ENCODE measurements around the gene PLA2G4D. TPM values are rescaled to one million over a fixed set of nuclear protein-coding genes. Genes with fewer than 3 reads are reported as not detected.

PLA2G4D gene
- polyA plus RNA-seq, 1 donor from 2014 or later, result not detected

GRCh38 chr15:42069496-42070278 is 24.7 kb downstream of the PLA2G4D start:
- TF ChIP-seq EZH2 (IDR thresholded peaks at IDR 0.05; ENCODE audit: borderline replicate concordance, insufficient read depth, low read length, poor library complexity, severe bottlenecking) (no peak), POLR2AphosphoS5 (IDR thresholded peaks at IDR 0.05) (no peak), CTCF (IDR thresholded peaks at IDR 0.05; ENCODE audit: poor library complexity, severe bottlenecking) (no peak), MXI1 (conservative IDR thresholded peaks at IDR 0.05; ENCODE audit: poor library complexity, severe bottlenecking) (no peak), RAD21 (conservative IDR thresholded peaks at IDR 0.05) (no peak), EP300 (conservative IDR thresholded peaks at IDR 0.05; ENCODE audit: poor library complexity, severe bottlenecking) (no peak), REST (IDR thresholded peaks at IDR 0.05; ENCODE audit: borderline replicate concordance) (no peak), TAF1 (IDR thresholded peaks at IDR 0.05; ENCODE audit: low read depth) (no peak)
- Histone ChIP-seq H3F3A (ENCODE audit: insufficient read depth, low read length, poor library complexity, severe bottlenecking) (no peaks in the 10 kb centered on the region), H4K20me1 (ENCODE audit: insufficient read depth) (no peaks in the 10 kb centered on the region), H2AFZ (ENCODE audit: low read depth, low read length) (no peak overlapping the region), H3K27ac (ENCODE audit: low read length) (no peak overlapping the region), H3K27me3 (ENCODE audit: insufficient read depth, low read depth, low read length) (no peaks in the 10 kb centered on the region), H3K9me3 (ENCODE audit: low read length) (no peaks in the 10 kb centered on the region), H3K9ac (ENCODE audit: low read length) (no peak overlapping the region), H3K79me2 (replicated peaks; ENCODE audit: insufficient read depth, low read length) (no peaks in the 10 kb centered on the region), H3K4me2 (ENCODE audit: low read length) (no peak overlapping the region), H3K36me3 (ENCODE audit: insufficient read depth, low read length) (no peaks in the 10 kb centered on the region), H3K9me2 (ENCODE audit: insufficient read depth, low read length) (no peaks in the 10 kb centered on the region), H3K4me3 (ENCODE audit: low read length) (no peak overlapping the region)

- Histone ChIP-seq H3F3A (ENCODE audit: insufficient read depth, low read length, poor library complexity, severe bottlenecking) (no peaks in the 10 kb centered on the region), H3K4me3 (ENCODE audit: low read length) (no peak overlapping the region), H2AFZ (ENCODE audit: low read depth, low read length) (no peak overlapping the region), H3K9ac (ENCODE audit: low read length) (no peak overlapping the region), H3K4me2 (ENCODE audit: low read length) (no peak overlapping the region), H4K20me1 (ENCODE audit: insufficient read depth) (no peaks in the 10 kb centered on the region), H3K79me2 (replicated peaks; ENCODE audit: insufficient read depth, low read length) (no peaks in the 10 kb centered on the region), H3K27me3 (ENCODE audit: insufficient read depth, low read depth, low read length) (no peaks in the 10 kb centered on the region), H3K9me2 (ENCODE audit: insufficient read depth, low read length) (no peaks in the 10 kb centered on the region), H3K36me3 (ENCODE audit: insufficient read depth, low read length) (no peaks in the 10 kb centered on the region), H3K9me3 (ENCODE audit: low read length) (no peaks in the 10 kb centered on the region), H3K27ac (ENCODE audit: low read length) (no peak overlapping the region)
- TF ChIP-seq REST (IDR thresholded peaks at IDR 0.05; ENCODE audit: borderline replicate concordance), result no peak
- TF ChIP-seq MXI1 (conservative IDR thresholded peaks at IDR 0.05; ENCODE audit: poor library complexity, severe bottlenecking), result no peak
- no peak for TF ChIP-seq POLR2AphosphoS5 (IDR thresholded peaks at IDR 0.05)
- no peak for TF ChIP-seq RAD21 (conservative IDR thresholded peaks at IDR 0.05)
- TF ChIP-seq SMC3 (conservative IDR thresholded peaks at IDR 0.05; ENCODE audit: poor library complexity), result no peak
- no peak for TF ChIP-seq EP300 (conservative IDR thresholded peaks at IDR 0.05; ENCODE audit: poor library complexity, severe bottlenecking)
- TF ChIP-seq TAF1 (IDR thresholded peaks at IDR 0.05; ENCODE audit: low read depth), result no peak
- TF ChIP-seq EZH2 (IDR thresholded peaks at IDR 0.05; ENCODE audit: borderline replicate concordance, insufficient read depth, low read length, poor library complexity, severe bottlenecking), result no peak
- TF ChIP-seq CTCF (IDR thresholded peaks at IDR 0.05; ENCODE audit: poor library complexity, severe bottlenecking), result no peak
Observed at GRCh38 chr15:42069025-42069424, 25.3 kb downstream of the PLA2G4D start.
